ENCODE results near the gene ACTL8.
A peak's percentile ranks its signal among the peaks of the same experiment; 100 is the strongest.
"Not testable (repeated sequence)": the region's sequence is repeated elsewhere in the genome, so short reads cannot be mapped to it uniquely, and the experiment has no call there.

ACTL8 gene

DNA sequence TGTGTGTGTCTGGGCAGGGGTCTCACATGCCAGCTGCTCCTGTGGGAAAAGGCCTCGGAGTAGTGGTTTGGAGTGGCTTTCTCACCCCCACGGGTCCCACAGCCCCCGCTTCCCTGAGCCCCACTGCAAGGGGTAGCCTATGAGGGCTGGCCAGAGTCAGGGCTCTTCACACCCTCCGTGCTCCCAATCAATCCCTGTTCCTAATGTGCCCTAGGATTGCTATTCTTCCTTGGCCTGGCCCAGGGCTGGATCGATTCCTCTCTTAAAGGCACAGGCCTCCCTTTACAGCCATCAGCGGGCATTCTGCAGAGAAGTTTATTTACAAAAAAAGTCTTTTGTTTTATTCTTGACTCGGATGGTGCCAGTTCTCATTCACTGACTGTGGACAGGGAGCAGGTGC is 19.3 kb upstream of the ACTL8 start:
- no peak for DNase-seq

DNA sequence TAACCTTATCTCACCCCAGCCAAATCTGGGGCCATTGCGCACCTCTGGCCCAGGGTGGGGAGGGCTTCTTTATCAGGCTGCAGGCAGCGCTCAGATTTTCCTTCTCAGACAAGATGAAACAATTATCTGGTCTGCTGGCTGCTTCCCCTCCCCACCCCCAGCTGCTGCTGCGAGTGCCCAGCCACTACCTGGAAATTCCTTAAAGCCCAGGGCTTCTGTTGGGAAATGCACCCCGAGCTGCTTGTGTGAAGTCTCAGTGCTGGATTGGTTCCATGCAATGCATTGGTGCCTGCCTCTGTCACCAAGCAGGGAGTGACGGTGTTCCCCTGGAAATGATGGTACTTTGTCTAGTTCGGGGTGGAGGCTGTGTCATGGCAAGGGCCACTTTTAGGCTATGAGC is 18.5 kb upstream of the ACTL8 start:
- DNase-seq, result no peak

DNA sequence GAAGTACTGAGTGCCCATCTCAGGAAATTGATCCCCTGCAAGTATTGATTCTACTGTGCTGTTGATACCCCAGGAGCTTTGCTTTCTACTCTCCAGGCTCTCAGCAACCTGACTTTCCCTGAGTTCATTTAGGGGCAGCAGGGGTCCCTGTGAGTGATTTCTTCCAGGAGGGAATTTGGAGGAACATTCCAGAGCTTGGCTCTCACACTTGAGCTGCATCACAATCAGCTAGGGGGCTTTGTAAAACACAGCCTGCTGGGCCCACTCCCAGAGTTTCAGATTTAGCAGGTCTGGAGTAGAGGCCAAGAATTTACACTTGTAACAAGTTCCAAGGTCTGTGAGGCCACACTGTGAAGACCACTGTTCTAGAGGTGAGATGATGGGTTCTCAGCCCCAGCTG is 16.1 kb upstream of the ACTL8 start:
- DNase-seq, result no peak

DNA sequence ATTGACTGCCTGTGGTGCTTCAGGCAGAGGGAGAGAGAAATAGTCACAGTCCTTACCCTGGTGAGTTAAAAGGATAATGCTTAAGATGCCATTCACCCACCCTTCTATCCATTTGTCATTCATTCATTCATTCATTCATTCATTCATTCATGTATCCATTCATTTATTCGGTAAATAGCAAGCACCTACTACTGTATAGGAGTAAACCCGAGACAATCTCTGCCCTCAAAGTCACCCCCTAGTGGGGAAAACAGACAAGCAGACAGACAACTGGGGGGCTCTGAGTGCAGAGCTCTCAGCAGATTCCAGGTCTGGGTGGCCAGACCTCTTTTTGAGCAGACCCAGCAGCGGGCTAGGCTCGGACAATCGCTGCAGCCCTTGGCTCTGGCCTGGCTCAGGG is 14.1 kb upstream of the ACTL8 start:
- no peak for DNase-seq

DNA sequence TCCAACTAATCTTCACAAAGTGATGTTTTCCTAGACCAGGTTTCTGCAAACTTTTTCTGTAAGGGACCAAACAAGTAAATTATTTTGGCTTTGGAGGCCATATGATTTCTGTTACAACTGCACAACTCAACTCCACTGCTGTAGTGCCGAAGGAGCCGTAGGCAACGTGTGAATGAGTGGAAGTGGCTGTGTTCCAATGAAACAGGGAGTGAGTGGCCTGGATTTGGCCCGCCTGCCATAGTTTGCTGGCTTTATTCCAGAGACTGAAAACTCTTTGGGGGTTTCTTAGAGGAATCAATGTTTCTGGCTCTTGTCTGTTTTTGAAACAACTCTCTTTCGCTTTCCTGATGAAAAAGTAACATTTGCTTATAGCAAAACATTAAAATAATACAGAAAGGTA is 12.6 kb upstream of the ACTL8 start:
- peak; percentile 27 for DNase-seq

DNA sequence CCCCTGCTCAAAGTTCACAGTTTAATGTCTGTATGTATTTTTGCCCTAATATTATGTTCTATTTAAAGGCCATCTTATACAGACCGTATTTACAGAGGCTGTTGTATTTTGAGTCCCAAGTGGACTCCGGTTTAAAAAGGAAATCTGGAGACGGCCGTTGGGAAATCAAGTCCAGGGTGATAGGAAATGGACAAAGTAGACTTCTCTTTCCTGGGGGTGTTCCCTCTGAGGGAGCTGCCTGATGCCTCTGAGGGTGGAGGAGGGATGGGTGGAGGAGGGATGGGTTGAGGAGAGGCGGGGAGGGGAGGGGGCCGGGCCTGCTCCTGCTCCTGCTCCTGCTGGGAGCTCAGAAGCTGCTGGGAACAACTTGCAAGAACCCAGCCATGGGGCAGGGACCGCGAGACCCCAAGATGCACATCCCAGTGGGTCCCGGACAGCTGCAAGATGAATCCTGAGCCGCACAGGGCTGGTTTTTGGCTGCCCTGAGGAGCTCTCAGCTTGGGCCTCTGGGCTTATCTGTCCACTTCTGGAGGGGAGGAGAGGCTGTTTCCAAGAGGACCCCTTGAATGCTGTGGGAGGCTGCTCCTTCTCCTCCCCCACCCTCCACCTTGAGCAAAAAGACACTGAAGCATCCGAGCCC is 12.0 kb upstream of the ACTL8 start:
- DNase-seq, result no peak

DNA sequence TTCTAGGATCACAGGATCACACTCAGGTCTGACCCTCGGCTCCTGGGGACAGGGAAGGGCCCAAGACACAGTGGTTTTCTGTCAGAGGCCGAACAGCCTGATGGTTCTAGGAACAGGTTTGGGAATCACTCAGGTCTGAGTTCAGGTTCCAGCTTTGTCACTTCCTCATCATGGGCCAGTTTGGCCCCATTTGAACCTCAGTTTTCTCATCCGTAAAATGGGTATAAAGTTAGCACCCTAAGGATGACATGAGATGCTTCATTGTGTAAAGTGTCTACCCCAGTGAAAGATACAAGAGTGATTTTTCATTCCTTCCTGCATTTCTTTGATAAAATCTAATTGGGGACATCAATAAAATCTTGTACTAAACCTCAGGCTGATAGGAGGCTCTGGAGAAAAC is 11.2 kb upstream of the ACTL8 start:
- no peak for DNase-seq

DNA sequence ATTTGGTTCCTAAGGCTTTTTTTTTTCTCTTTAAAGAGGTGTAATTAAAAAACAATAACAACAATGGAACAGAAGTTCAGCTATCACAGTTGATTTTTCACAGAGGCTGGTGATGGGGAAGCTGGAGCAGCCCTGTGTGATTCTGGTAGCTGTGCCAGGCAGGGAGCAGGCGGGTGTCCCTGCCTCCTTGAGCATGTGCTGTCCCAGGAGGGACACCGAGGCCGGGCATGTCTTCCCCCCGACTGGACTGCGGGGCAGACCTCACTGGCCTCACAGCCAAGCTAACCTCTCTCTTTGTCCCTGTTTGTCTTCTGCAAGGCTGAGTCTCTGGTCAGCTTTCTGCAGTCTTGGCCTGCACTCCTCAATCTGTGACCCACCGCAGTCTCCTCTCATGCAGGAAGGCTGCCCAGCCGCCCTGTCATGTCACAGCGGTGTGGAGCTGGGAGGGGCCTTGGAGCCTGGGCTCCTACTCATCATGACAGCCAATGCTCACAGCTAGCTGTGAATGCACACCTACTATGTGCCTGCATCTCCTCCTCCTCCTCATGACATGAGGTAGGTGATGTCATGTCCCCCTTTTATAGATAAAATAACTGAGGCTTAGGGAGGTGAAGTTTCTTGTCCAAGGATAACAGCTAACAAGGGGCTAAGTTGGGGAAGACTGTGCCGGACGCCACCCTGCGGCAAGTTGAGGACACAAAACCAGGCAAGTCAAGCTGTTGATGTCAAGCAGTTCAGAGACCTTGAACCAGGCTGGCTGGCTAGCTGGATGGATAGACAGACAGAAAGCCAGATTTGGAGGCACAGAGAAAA is 10.3 kb upstream of the ACTL8 start:
- DNase-seq, result no peak

DNA sequence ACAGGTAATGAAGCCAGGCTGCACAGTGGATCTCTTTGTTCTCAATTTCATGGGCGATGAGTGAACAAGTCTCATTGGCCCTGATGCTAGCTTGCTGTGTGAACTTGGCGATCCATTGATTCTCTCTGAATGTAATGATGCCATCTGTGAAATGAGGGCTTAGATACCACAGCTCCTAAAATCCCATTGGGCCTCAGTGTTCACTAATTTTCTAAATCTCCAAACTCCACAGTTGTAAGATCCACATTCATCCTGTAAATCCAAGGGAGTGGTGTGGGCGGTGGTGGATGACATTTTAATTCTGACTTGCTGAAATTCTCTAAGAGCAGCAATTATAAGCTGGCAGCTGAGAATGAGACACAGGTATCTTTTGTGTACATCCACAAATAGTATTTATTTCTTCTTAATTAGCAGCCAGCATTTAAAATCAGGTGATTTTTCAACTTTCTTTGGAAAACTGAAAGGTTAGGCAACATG is 9.6 kb upstream of the ACTL8 start:
- DNase-seq, result no peak

DNA sequence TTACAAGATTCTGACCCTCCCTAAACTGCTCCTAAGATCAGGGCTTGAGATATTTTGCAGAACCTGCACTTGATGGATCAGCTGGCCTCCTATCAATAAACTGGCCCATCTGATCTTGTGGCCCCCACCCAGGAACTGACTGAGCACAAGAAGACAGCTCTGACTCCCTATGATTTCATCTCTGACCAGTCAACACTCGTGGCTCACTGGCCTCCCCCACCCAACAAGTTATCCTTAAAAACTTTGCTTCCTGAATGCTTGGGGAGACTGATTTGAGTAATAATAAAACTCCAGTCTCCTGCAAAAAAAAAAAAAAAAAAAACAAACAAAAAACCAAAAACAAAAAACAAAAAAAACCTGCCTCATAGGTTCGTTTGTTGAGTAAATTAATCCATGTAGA is 8.9 kb upstream of the ACTL8 start:
- not testable (repeated sequence) for DNase-seq

DNA sequence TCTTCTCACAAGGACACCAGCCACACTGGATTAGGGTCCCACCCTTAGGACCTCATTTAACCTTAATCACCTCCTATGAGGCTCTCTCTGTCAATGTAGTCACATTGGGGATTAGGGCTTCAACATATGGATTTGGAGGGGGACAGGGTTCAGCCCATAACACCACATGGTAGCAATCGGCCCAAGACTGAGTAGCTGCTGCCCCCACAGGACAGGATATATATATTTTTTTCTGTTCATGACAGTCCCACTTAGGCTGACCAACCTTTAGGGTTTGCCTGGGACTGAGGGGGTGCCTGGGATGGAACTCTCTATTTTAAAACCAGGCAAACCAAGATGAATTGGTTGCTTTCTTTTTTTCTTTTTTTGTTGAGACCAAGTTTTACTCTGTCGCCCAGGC is 8.2 kb upstream of the ACTL8 start:
- DNase-seq, result no peak

DNA sequence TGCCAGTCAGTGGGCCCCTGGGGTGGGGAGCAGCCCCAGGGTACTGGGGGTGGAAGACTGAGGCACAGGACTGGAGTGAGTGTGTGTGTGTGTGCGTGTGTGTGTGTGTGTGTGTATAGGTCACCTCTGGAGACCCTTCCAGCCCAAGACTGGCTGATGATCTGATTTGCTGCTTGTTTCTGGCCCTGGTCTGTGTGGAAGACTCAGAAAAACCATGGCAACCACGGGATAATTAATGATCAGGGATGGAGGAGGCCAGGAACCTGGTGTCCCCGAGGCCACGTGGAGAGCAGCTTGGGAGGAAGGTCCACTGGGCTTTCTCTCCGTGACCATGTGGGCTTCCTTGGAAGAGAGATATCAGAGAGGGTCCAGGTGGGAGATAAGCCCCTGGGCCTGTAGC is 4.8 kb upstream of the ACTL8 start:
- no peak for DNase-seq

DNA sequence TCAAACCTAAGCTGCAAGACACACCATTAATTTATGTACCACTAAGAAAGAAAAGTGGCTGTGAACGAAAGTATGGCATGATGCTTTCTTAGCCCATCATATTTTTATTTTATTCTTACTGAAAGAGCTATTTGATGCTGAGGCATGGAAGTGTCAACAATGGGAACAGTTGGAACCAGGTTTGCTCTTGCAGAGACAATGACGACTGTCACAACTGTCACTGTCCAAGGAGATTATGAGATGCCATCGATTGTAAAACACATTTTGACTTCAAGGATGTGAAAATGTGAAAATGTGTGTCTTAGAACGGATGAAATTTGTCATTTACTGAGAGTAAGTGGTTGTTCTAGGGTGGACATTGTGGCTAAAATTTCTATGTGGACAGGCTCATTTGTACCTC is 2.8 kb upstream of the ACTL8 start:
- DNase-seq, result no peak

DNA sequence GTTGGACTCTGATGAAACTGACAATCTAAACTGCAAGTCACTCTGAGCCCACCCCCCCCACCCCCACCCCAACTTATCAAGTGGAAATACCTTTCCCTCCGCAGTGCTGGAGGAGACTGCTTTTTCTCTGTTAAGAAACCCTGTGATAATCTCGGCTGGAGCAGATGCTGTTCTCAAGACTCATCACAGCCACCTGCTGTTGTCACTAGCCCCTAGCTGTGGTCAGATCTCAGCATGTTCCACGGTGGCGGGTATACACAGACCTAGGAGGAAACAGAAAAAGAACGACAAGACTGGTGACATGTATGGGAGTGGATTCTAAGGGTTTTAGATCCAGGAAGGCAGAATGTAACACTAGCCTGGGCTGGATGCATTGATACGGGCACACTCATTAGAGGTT is 2.3 kb downstream of the ACTL8 start:
- no peak for DNase-seq

DNA sequence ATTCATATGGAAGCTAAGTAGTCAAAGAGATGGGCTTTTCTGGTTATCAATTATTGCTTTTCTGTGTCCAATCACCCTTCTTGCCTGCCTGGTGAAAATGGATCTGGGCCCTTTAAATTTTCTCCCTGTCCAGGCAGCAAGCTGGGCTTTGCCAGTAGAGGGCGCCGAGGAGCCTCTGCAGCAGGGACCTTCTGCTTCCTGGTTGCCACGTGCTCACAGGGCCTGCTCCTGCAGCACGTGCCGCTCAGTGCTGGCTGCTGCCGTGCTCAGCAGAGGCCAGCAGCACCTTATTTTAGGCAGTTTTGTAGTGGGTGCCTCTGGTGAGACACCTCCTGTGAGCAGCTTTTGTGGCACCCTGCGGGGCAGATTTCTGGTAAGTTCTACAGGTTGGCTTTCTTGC is 4.0 kb downstream of the ACTL8 start:
- no peak for DNase-seq

DNA sequence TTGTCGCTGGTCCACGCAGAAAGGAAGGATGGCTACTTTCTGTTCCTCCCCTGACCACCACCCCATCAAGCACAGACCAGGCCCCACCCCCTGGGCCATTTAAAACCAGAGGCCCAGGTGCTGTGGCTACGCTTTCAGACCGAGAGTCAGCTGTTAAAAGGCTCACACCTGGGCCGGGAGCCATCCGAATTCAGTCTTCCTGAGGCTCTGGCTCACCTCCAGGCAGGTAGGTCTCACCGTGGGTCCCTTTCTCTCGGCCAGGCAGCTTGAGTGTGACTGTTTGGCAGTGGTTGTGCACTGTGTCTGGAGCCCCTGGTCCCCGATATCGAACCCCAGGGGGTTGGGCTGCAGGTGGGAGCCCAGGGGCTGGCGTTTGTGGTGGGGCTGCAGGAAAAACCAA is 7.2 kb downstream of the ACTL8 start:
- DNase-seq, result no peak

DNA sequence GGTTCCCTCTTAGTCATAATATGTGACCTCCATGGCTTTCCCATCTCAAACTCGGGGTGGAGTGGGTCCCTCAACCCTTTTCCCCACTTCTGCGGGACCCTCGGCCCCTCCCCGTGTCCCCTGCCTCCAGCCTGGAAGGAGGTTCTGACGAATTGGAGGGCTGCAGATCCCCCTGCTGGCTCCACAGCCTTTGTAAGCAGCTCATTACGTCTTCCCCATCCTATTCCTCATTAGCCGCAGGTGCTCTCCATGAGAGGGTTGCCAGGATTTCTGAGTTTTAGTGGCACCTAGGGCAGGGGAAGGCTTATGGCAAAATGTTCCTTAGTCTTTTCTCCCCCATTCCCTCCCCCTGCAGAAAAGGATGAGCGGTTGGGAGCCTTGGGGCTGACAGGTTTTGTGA is 8.3 kb downstream of the ACTL8 start:
- DNase-seq, result no peak

DNA sequence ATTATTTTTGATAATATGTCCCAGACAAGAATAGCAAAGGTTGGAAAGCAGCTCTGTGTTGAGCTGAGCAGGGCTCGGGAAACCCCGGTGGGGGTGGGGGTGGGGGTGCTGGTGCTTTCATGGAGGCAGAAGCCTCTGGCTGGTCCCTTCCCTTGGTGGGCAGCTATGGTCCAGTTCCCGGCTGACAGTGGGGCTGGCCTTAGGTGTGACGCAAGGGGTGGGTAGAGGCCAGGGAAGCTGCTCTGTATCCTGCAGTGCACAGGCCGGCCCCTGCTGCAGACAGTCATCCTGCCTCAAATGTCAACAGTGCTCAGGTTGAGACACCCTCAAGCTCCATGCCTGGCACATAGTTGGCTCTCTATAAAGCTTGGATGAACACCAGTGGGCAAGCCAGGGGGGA is 8.9 kb downstream of the ACTL8 start:
- DNase-seq, result no peak

DNA sequence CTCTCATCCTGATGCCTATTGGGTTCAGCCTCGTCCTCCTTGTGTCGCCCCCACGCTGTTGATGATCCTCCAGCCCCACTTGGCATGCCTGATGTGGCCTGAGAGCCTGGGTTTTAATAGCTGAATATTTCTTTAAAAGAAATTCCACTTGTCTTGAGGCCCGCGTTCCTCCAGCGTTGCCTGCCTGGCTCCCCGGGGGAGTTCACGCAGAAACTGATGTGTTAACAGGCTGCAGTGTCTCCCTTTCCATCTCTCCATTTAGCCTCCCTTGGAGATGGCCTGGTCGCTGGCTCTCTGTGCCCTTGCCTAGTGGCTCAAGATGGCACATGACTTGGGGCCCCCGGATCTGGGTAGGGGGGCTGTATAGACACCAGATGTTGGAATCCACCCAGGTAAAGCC is 9.5 kb downstream of the ACTL8 start:
- no peak for DNase-seq

DNA sequence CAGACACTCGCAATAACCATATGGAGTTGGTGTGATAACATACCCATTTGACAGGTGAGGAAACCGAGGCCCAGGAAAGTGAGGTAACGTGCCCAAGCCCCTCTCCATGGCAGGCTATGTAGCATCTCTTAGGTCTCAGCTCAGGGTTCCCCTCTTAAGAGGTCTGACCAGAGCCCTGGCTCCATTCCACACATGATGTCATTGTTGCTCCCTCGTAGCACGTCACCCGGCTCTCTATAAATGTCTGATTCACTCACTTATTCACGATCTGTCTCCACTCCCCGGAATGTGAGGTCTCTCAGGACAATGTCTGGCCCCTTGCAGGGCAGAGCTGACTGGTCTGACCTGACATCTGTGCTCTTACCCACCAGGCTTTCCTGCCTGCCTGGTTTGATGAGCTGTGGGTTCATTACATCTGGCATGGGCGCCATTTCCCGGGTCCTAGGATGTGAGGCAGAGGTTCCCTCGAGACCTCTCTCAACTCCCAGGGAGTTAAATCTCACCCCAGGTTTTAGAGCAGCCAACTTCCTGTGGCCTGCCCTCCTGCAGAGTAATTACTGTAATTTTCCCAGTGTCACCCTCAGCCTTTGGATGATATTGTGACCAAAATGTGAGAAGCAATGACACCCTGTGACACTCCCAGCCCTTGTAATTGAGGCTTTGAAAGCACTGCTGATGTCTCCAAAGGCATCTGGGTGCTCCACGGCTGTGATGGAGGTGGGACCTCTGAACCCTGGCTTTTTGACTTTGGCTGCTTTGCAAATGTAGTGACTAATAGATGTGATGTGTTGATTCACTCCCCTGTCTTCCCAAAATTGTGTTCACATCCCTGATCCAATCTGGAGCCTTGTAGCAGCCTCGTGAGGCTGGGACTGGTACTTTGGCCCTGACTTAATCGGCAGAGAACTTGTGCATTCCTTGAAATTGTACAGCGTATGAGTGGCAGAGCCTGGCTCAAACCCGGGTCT is 10.6 kb downstream of the ACTL8 start:
- no peak for DNase-seq

DNA sequence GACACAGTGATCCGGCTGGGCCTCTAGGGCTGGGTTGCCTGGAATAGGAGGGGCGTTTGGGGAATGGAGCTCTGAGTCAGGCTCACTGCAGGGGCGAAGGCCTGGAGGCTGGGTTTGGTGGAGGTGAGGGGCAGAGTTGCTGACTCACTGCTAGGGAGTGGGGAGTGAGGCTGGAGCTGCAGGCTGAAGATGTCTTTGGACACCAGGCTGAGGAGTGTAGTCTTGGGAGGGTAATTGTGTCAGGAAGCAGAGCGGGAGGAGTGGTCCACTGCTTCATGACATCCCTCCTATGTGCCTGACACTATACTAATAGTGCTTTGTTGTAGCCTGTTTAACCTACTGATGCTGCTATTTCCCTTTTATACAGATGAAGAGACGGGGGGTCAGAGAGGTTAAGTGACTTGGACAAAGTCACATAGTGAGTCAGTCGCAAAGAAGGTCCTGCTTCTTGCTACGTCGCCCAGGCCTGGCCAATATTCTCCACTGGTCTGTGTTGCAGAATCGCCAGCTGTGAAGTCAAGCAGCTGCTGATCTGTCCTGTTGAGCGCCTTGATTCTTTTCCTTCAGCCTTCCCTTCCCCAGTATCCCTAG is 13.6 kb downstream of the ACTL8 start:
- no peak for DNase-seq

DNA sequence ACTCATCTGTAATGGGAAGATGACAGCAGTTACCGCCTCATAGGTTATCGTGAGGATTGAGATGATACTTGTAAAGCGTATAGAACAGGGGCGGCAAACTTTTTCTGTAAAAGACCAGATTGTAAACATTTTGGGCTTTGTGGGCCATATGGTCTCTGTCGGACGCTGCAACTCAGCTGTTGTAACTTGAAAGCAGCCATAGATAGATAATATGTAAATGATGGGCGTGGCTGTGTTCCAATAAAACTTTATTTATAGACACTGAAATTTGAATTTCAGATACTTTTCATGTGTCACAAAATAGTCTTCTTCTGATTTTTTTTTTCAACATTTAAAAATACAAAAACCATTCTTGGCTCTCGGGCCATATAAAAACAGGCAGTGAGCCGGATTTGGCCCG is 15.8 kb downstream of the ACTL8 start:
- no peak for DNase-seq

DNA sequence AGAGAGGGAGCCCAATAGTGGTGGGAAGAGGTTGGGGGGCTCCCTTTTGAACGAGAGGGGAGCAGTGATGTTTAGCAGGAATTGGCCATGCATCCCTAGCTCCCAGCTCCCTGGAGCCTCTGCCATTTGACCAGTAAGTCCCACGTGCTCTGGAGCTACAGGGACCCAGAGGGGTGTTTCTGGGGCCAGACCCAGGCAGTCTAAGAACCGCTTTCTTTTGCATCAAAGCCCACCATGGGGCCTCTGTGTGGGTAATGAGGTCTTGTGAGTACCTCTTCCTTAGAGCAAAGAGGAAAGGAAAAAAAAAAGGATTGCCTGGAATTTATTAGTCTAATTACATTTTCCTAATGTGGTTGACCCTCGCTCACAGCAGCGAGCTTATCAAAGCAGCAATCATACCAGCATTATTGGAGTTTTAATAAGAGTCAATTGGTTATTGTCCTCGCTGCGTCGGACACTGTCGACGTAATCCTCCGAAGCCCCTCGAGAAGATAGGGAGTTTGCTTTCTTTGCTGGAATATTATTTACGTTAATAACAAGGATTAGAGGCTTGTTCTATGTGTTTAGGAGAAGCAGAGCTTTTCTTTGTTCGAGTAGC is 17.6 kb downstream of the ACTL8 start:
- DNase-seq, result no peak
